Fibroblast of gingiva (primary cell): ENCODE results near the gene ACER3.
"Not testable (repeated sequence)": the region's sequence is repeated elsewhere in the genome, so short reads cannot be mapped to it uniquely, and the experiment has no call there.

Source experiments
- DNase-seq: peaks from one replicate; pipeline ENCODE4 v3.0.0-alpha.2; 2011; ENCODE audit warnings: low read depth

ACER3 gene

DNA sequence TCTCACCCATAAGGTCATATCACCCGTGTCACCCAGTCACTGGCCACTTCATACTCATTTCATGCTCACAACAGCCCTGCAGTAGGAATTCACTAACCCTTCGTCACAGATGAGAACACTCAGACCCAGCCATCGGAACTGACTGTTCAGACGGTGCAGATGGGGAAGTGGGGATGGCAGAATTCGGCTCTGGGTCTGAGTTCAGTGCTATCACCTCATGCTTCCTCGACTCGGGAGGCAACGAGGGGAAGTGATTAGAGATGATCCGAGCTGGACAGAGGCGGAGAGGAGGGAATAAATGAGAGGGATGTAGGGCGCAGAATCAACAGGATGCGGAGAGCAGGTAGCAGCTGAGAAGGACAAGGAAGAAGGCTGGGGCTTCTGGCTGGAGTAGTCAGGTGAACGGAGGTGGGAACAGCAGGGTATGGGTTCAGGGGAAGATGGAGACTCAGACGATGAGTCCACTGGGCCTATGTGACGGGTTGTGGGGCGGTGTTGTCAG lies 178.2 kb downstream of the ACER3 start:
- no peak for DNase-seq

- peak; percentile 30 for DNase-seq
Measured at GRCh38 chr11:77039491-77040400, 179.0 kb downstream of the ACER3 start.

DNA sequence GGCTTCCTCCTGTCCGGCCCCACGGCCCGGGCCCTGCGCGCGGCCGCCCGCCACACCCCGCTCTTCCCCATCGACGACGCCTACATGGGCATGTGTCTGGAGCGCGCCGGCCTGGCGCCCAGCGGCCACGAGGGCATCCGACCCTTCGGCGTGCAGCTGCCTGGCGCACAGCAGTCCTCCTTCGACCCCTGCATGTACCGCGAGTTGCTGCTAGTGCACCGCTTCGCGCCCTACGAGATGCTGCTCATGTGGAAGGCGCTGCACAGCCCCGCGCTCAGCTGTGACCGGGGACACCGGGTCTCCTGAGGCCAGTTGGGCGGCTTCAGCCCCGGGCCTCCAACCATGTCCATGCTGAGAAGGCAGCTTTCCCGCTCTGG lies 179.7 kb downstream of the ACER3 start:
- DNase-seq: no peak

DNA sequence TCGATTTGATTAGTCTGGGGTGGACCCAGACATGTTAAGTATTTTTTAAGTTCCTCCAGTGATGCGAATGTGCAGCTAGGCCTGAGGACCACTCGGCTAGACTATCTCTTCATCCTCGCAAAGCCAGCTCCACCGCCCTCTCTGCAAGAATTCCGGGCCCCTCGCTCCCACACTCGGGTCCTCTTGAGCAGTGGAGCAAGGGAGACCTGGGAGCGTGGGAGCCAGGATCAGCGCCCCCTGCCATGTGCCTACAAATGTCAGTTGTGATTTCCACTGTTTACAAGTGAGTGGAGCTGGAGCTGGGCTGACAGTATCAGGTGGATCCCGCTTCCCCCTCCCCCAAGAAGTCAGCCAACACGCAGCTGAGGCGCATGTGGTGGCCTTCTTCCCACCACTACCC lies 180.2 kb downstream of the ACER3 start:
- DNase-seq: no peak

DNA sequence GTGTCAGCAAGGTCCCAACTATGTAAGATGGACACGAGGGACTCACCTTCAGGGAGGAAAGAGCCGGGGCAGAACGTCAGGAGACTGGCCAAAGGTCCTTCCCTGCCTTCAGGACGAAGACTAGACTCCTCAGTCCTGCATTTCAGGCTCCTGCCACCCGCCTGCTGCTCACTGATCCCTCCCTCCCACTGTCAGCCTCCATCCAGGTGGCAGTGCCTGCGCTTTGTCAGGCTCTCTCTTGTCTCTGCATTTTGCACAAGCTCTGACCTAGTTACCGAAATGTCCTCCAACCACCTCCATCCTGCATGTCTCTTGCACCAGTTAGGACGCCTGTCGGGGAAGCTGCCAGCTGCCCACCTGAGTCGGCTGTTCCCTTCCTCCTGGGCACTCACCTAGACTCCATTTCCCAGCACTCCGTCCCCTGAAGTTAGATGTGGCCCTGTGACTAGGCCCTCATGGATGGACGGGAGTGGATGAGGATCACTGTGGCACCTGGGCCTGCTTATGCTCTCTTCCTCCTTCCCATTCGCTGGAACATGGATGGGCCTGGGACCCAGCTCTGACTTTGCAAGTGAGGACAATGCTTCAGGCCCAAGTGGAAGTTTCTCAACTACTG lies 181.5 kb downstream of the ACER3 start:
- DNase-seq: no peak

- no peak for DNase-seq
Measured at GRCh38 chr11:77044356-77044755, 183.6 kb downstream of the ACER3 start.

DNA sequence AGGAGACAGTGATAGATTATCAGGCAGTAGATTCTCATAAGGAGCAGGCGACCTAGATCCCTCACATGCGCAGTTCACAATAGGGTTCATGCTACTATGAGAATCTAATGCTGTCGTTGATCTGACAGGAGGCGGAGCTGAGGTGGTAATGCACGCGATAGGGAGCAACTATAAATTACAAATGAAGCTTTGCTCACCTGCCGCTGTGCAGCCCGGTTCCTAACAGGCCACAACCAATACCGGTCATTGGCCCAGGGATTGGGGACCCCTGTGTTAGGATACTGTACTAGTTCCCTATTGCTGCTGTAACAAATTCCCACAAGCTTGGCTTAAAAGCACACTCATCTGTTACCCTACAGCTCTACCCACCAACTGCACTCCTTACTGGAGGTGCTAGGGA lies 184.2 kb downstream of the ACER3 start:
- no peak for DNase-seq

- no peak for DNase-seq
Measured at GRCh38 chr11:77046060-77046501, 185.4 kb downstream of the ACER3 start.

DNA sequence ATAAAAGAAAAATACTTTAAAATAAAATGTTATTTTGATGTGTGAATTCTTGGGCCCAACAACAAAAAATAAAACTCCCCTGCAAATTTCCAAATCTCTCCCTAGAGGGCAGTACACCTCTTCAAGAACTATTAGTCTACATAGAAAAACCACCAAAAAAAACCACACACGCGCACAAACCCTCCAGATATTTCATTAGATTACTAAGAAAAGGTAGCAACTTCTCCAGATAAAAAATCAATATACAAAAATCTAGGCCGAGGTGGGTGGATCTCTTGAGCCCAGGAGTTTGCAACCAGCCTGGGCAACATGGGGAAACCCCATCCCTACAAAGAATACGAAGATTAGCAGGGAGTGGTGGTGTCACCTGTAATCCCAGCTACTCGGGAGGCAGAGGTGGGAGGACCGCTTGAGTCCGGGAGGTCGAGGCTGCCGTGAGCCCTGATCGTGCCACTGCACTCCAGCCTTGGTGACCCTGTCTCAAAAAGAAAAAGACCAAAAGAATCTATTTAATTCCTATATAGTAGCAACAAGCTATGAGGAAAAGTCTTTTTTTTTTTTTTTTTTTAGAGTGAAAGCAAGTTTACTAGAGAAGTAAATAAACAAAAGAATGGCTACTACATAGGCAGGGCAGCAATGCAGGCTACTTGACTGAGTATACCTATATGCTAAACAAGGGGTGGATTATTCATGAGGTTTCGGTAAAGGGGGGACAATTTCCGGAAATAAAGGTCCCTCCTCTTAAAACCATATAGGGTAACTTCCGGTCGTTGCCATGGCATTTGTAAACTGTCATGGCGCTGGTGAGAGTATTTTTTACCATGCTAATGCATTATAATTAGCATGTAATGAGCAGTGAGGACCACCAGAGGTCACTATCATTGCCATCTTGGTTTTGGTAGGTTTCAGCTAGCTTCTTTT lies 186.5 kb downstream of the ACER3 start:
- DNase-seq: peak; percentile 90

- DNase-seq: not testable (repeated sequence)
Measured at GRCh38 chr11:77047928-77048446, 187.3 kb downstream of the ACER3 start.

DNA sequence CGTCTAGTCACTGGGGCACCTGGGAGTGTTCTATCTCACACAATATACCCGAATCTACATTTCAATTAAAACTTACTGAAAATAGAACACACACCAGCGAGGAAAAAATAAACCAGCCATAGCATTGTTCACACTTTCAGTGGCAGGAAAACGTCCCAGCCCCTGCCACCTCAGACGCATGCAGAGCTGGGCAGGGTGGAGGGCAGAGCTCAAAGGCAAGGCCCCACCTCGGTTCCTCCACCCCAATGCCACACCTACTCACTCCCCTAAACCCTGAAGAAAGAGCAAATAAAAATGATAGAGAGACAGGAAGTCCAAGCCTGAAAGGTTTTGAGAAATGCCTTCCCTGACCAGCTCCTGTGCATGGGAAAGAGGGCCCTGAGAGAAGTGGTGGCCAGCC lies 188.3 kb downstream of the ACER3 start:
- no peak for DNase-seq

- DNase-seq: no peak
Measured at GRCh38 chr11:77051511-77051910, 190.8 kb downstream of the ACER3 start.

GRCh38 chr11:77052518-77052917 lies 191.8 kb downstream of the ACER3 start:
- DNase-seq: no peak

DNA sequence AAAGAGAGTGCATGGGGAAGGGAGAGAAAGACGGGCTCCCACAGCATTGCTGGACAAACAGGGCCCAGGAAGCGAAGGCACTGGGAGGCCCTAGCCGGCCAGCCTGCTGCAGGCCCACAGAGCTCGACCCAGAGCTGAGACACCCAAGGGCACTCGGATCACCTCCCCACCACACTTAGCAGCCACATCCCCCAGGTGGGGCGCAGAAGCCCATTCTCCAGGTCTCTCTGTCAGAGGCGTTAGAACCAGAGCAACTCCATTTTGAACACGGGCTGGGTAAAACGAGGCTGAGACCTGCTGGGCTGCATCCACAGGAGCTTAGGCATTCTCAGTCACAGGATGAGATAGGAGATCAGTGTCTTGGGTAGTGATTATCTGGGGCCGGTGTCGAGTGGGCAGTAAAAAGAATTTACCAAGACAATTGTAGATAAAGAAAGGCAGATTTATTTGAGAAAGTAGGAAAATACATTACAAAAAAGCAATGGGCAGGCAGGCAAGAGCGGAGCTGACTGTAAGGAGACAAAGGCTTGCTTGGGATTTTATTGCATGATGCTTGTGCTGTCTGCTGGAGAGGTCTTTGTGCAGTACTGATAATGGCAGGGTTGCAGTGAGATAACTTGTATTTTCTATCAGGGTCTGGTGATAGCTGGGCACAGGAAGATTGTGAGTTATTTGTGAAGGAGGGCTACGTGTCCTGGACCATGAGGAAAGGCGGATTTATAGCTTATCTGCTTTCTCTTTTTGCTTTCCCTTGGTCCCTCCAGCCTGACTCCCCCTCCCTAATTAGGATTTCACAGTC lies 192.7 kb downstream of the ACER3 start:
- DNase-seq: no peak

DNA sequence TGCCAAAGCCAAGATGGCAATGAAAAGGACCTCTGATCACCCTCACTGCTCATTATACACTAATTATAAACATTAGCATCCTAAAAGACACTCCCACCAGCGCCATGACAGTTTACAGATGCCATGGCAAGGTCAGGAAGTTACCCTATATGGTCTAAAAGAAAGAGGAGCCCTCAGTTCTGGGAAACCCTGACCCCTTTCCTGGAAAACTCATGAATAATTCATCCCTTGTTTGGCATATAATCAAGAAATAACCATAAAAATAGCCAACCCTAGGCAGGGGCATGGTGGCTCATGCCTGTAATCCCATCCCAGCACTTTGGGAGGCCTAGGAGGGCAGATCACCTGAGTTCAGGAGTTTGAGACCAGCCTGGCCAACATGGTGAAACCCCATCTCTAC lies 193.4 kb downstream of the ACER3 start:
- no peak for DNase-seq

DNA sequence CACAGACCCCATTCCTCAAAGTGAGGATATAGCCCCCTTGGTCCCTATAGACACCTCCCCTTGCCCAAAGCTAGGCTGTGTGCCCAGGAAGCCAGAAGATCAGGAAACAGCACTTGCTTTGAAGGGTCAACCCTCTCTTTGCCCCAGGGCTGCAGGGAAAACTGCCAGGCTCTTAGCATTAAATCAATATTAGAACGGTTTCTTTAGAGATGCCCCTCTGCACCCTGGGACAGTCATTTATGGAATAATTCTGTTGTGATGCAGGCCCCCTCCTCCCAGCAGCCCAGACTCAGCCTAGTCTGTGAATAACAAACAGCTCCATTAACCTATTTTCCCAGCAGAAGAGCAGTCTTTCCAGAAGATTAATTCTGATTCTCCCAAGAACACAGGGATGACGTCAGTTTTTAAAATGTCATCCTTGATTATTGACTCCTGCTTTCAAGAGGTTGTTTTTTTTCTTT lies 194.4 kb downstream of the ACER3 start:
- no peak for DNase-seq

DNA sequence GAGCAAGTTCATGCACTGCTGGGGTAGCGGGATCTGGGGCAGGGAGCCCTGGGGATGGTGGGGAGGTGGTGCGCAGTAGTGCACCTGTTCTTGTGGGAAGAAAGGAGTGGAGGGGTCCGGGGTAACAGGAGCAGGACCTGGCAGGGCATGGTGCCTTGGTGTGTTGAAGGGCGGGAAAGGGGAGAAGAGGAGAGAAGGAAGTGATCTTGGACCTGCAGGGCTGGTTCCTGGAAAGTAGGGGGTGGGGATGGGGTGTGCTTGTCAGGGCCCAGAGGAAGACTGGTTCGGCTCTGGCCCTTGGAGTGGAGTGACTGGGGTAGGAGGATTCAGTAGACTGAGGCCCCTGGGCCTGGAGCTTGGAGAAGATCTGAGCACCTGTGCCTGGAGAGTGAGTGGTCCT lies 195.2 kb downstream of the ACER3 start:
- DNase-seq: no peak

DNA sequence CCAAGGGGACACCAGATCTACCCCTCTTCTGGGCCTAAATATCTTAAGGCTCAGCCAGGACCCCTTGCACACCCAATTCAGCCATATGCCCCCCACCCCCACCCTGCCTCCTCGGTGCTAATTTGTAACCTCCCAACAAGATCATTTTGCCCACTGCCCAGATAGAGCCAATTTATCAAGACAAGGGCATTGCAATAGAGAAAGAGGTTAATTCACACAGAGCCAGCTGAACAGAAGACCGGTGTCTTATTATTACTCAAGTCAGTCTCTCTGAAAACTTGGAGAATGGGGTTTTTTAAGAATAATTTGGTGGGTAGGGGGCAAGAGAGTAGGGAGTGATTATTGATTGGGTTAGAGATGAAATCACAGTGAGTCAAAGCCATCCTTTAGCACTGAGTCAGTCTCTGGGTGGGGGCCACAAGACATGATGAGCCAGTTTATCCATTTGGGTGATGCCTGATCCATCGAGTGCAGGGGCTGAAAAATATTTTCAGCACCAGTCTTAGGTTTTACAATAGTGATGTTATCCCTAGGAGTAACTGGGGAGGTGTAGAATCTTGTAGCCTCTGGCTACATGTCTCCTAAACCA lies 196.2 kb downstream of the ACER3 start:
- DNase-seq: no peak

DNA sequence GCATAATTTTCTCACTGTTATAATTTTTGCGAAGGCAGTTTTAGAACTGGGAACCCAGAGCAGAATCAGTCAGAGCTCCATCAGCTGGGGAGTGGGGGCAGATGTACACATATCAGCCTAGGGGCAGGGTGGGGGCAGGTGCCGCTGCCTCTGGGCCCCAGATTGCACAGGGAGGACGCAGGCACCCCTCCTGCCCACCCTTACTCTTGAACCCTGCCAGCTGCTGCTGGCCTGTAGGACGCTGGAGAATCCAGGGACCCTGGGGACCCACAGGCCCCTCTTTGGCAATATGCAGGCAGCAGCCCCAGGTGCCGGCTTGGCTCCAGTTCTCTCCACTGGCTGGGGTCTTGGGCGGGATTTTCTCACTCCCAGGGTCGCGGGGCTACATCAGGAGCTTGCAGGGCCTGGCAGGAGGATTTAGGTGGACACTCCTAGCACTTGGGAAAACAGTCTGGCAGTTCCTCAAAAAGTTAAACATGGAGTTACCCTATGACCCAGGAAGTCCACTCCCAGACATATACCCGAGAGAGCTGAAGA lies 197.3 kb downstream of the ACER3 start:
- DNase-seq: no peak

- no peak for DNase-seq
Measured at GRCh38 chr11:77058900-77059299, 198.2 kb downstream of the ACER3 start.
